ENCODE measurements around the gene LMF1. TPM values are rescaled to one million over a fixed set of nuclear protein-coding genes. Genes with fewer than 3 reads are reported as not detected.
"Not testable (repeated sequence)": the region's sequence is repeated elsewhere in the genome, so short reads cannot be mapped to it uniquely, and the experiment has no call there.

LMF1 gene
- total and polyA plus RNA-seq, 2 of the 13 experiments (the other 11 are each of a cell fraction or from before 2014, with no cell fraction given) = 6.8 to 8.5 TPM

- Histone ChIP-seq H3K79me2 (ENCODE audit: insufficient read depth, low read length) (no peaks in the 10 kb centered on the region), H3K9ac (ENCODE audit: insufficient read depth, low read depth, low read length) (no peak overlapping the region), H3K4me2 (ENCODE audit: low read depth, low read length) (no peak overlapping the region), H3K9me3 (ENCODE audit: low read length) (peaks cover 16% of the 10 kb centered on the region), H3K27me3 (ENCODE audit: control insufficient read depth in 1 of 2, insufficient read depth in 2 of 2, low read length in 2 of 2) (peaks cover 12 to 62% of the 10 kb centered on the region in 2 experiments), H2AFZ (ENCODE audit: low read length) (no peak overlapping the region), H3K4me1 (ENCODE audit: insufficient read depth, low read length) (no peaks in the 10 kb centered on the region), H4K20me1 (ENCODE audit: insufficient read depth, low read length) (no peaks in the 10 kb centered on the region), H3K36me3 (replicated peaks in 1 of 2; ENCODE audit: control insufficient read depth in 1 of 2, insufficient read depth in 2 of 2, low read length in 2 of 2) (no peaks in the 10 kb centered on the region), H3K27ac (ENCODE audit: extremely low read length, insufficient read depth, low read length) (no peak overlapping the region), H3K4me3 (replicated peaks in 1 of 3; ENCODE audit: insufficient read depth in 1 of 3, low read depth in 2 of 3, low read length in 3 of 3) (no peak overlapping the region)
- no peak for DNase-seq (ENCODE audit: low spot score)
- TF ChIP-seq, protein P1, sequence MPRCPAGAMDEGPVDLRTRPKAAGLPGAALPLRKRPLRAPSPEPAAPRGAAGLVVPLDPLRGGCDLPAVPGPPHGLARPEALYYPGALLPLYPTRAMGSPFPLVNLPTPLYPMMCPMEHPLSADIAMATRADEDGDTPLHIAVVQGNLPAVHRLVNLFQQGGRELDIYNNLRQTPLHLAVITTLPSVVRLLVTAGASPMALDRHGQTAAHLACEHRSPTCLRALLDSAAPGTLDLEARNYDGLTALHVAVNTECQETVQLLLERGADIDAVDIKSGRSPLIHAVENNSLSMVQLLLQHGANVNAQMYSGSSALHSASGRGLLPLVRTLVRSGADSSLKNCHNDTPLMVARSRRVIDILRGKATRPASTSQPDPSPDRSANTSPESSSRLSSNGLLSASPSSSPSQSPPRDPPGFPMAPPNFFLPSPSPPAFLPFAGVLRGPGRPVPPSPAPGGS (CRISPR knock-in tag; IDR thresholded peaks at IDR 0.05) = no peak
- TF ChIP-seq POLR2AphosphoS2 (IDR thresholded peaks at IDR 0.05; ENCODE audit: low read depth, low read length) (no peak), TOE1 (CRISPR knock-in tag; IDR thresholded peaks at IDR 0.05) (no peak)
- no peak for ATAC-seq
- CTCF ChIA-PET (ENCODE audit: low intra/inter-chr PET ratio, low total read pairs) = no interaction called here
- no TSS peak for BruUV-seq (replicated peaks)
- in situ Hi-C loops (cut with HindIII; ENCODE audit: extremely low pct_ligation_motif_present, low pct_unique_long_range_greater_than_20kb) = loop anchor here (10.0 kb wide), 1 partner anchor 56 kb away; no protein-coding TSS in a partner anchor
- intact Hi-C loops (cut with micrococcal nuclease; ENCODE audit: unreplicated experiment) = no loop called here
- WGBS (ENCODE audit: low lambda C conversion rate) = 51% methylated on average over 12 of the region's 14 CpGs
- FAIRE-seq = no peak
- POLR2A ChIA-PET = no interaction called here
Observed at GRCh38 chr16:838741-839140, 132.0 kb downstream of the LMF1 start.

DNA sequence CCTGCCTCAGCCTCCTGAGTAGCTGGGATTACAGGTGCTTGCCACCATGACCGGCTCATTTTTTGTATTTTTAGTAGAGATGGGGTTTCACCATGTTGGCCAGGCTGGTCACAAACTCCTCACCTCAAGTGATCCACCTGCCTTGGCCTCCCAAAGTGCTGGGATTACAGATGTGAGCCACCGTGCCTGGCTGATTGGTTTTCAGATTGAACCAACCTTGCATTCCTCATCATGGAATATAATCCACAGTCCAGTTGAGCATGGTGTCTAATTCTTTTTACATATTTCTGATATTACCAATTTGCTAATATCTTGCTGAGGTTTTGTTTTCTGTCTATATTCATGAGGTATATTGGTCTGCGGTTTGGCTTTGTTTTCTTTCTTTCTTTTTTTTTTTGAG lies 134.0 kb downstream of the LMF1 start:
- H3K4me3 ChIP-seq (replicated peaks in 1 of 3; ENCODE audit: insufficient read depth in 1 of 3, low read depth in 2 of 3, low read length in 3 of 3); H4K20me1 ChIP-seq (ENCODE audit: insufficient read depth, low read length); intact Hi-C loops (cut with micrococcal nuclease; ENCODE audit: unreplicated experiment); H2AFZ ChIP-seq (ENCODE audit: low read length); H3K9ac ChIP-seq (ENCODE audit: insufficient read depth, low read depth, low read length); H3K4me1 ChIP-seq (ENCODE audit: insufficient read depth, low read length); POLR2A ChIA-PET; BruUV-seq (replicated peaks); H3K36me3 ChIP-seq (replicated peaks in 1 of 2; ENCODE audit: control insufficient read depth in 1 of 2, insufficient read depth in 2 of 2, low read length in 2 of 2); DNase-seq (ENCODE audit: low spot score); H3K27ac ChIP-seq (ENCODE audit: extremely low read length, insufficient read depth, low read length); CTCF ChIA-PET (ENCODE audit: low intra/inter-chr PET ratio, low total read pairs); ATAC-seq; H3K79me2 ChIP-seq (ENCODE audit: insufficient read depth, low read length); H3K4me2 ChIP-seq (ENCODE audit: low read depth, low read length); FAIRE-seq: not testable (repeated sequence)
- H3K27me3 ChIP-seq (ENCODE audit: control insufficient read depth in 1 of 2, insufficient read depth in 2 of 2, low read length in 2 of 2) = peaks cover 10 to 60% of the 10 kb centered on the region in 2 experiments
- in situ Hi-C loops (cut with HindIII; ENCODE audit: extremely low pct_ligation_motif_present, low pct_unique_long_range_greater_than_20kb) = loop anchor here (10.0 kb wide), 1 partner anchor 58 kb away; no protein-coding TSS in a partner anchor
- WGBS (ENCODE audit: low lambda C conversion rate) = 48% methylated on average over 3 of the region's 3 CpGs
- peaks cover 16% of the 10 kb centered on the region for H3K9me3 ChIP-seq (ENCODE audit: low read length)

All from HepG2 (cell line).